IMR-90 (cell line): ENCODE results near the gene FBXL7.

Source experiments
- CTCF ChIP-seq: conservative IDR thresholded peaks from 2 replicates; pipeline ENCODE4 v1.5.1; 2012; ENCODE audit warnings: mild to moderate bottlenecking, low read depth, low read length, improper control_type of control experiment
- MAFK ChIP-seq: IDR thresholded peaks from 2 replicates; pipeline ENCODE4 v1.6.1; 2012; ENCODE audit warnings: low read depth, low read length, improper control_type of control experiment
- POLR2A ChIP-seq: IDR thresholded peaks from 2 replicates; pipeline ENCODE4 v1.6.1; 2012; ENCODE audit warnings: mild to moderate bottlenecking, low read depth, low read length
- RAD21 ChIP-seq: IDR thresholded peaks from 2 replicates; pipeline ENCODE4 v1.6.1; 2012; ENCODE audit warnings: low read length, improper control_type of control experiment

- no peak for TF ChIP-seq CTCF
- no peak for TF ChIP-seq RAD21
- no peak for TF ChIP-seq POLR2A
- TF ChIP-seq MAFK, result no peak
These were observed 297.1 kb downstream of the FBXL7 start for GRCh38 chr5:15797116-15797515.
